Large intestine (tissue), 3 donors: ENCODE data around the gene LCOR. TPM values are rescaled to one million over a fixed set of nuclear protein-coding genes. Genes with fewer than 3 reads are reported as not detected.
"Not testable (repeated sequence)": the region's sequence is repeated elsewhere in the genome, so short reads cannot be mapped to it uniquely, and the experiment has no call there.

Experiments used
- DNase-seq, 2 donors: peaks; one replicate each; pipeline versions ENCODE4 v3.0.0 to v3.0.0-alpha.2; 2013
- H3K27ac ChIP-seq: one replicate; pipeline ENCODE4 v1.5.1; 2013; ENCODE audit warnings: low read length
- H3K27me3 ChIP-seq: 2 replicates; pipeline ENCODE4 v1.6.1; 2013; ENCODE audit warnings: low read length; ENCODE audit not compliant: control insufficient read depth, insufficient read depth
- H3K36me3 ChIP-seq: 2 replicates; pipeline ENCODE4 v1.6.1; 2013; ENCODE audit warnings: low read length; ENCODE audit not compliant: control insufficient read depth, insufficient read depth
- H3K4me1 ChIP-seq: one replicate; pipeline ENCODE4 v1.6.1; 2013; ENCODE audit warnings: low read length; ENCODE audit not compliant: control insufficient read depth, insufficient read depth
- H3K4me3 ChIP-seq: one replicate; pipeline ENCODE4 v1.5.1; 2013; ENCODE audit warnings: low read length
- H3K9me3 ChIP-seq: one replicate; pipeline ENCODE4 v1.6.1; 2013; ENCODE audit warnings: mild to moderate bottlenecking, low read depth, low read length, moderate library complexity; ENCODE audit not compliant: control insufficient read depth
- WGBS: methylation state at CpG from one replicate; pipeline ENCODE4 v1.1.5; 2013; ENCODE audit warnings: low lambda C conversion rate; ENCODE audit not compliant: insufficient coverage; 5-methylcytosine and 5-hydroxymethylcytosine counted together
- polyA plus RNA-seq: library from polyadenylated mRNA; unstranded; fragments of 120-200 nt; gene quantifications from one replicate; pipeline ENCODE4 v1.2.1, GENCODE V29; 2013

LCOR gene
- polyA plus RNA-seq, 1 donor, result 46.1 TPM

DNA sequence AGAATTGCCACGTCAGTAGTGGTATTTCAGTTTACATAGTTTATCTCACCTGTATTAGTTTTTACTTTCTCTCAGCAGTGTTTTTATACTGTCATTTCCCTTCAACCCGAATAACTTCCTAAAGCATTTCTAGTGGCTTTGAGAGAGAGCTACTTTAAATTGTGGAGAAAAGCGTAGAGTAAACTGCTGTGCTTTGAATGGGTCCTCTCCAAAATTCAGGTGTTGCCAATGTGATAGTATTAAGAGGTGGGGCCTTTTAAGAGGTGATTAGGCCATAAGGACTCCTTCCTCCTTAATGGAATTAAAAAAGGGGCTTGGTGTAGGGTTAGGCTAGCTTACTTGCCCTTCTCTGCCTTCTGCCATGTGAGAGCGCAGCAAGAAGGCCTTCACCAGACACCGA is 98.4 kb downstream of the LCOR start:
- peaks cover 12% of the 10 kb centered on the region for H3K36me3 ChIP-seq
- no peak overlapping the region for H3K27ac ChIP-seq
- H3K27me3 ChIP-seq, result no peaks in the 10 kb centered on the region
- H3K9me3 ChIP-seq, result no peaks in the 10 kb centered on the region
- WGBS, result 100% methylated on average over 1 of the region's 5 CpGs
- H3K4me3 ChIP-seq, result no peak overlapping the region
- no peaks in the 10 kb centered on the region for H3K4me1 ChIP-seq
- no peak for DNase-seq

DNA sequence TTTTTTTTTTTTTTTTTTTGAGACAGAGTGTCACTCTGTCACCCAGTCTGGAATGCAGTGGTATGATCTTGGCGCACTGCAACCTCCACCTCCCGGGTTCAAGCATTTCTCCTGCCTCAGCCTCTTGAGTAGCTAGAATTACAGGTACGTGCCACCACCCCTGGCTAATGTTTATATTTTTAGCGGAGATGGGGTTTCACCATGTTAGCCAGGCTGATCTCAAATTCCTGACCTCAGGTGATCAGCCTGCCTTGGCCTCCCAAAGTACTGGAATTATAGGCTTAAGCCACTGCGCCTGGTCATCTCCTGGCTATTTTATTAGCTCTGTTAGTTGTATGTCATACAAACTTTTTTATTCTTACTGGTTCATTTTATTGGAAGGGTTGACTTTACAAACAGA is 103.0 kb downstream of the LCOR start:
- H3K4me1 ChIP-seq, result no peaks in the 10 kb centered on the region
- no CpG with 5 or more reads among the region's 5 CpGs for WGBS
- H3K9me3 ChIP-seq, result peaks cover 2% of the 10 kb centered on the region
- H3K27ac ChIP-seq, result no peak overlapping the region
- H3K36me3 ChIP-seq, result peaks cover 14% of the 10 kb centered on the region
- no peak for DNase-seq
- H3K27me3 ChIP-seq, result no peaks in the 10 kb centered on the region
- no peak overlapping the region for H3K4me3 ChIP-seq

GRCh38 chr10:96935810-96936209 is 103.7 kb downstream of the LCOR start:
- Histone ChIP-seq H3K4me3 (no peak overlapping the region), H3K9me3 (peaks cover 2% of the 10 kb centered on the region), H3K36me3 (peaks cover 11% of the 10 kb centered on the region), H3K27me3 (no peaks in the 10 kb centered on the region), H3K4me1 (no peaks in the 10 kb centered on the region), H3K27ac (no peak overlapping the region)
- DNase-seq, result no peak
- WGBS, result 100% methylated on average over 1 of the region's 5 CpGs

- H3K4me1 ChIP-seq, H3K27ac ChIP-seq, H3K36me3 ChIP-seq, H3K4me3 ChIP-seq, H3K9me3 ChIP-seq, DNase-seq, H3K27me3 ChIP-seq: not testable (repeated sequence)
- WGBS, result no CpG with 5 or more reads among the region's 8 CpGs
These were observed 111.1 kb downstream of the LCOR start for GRCh38 chr10:96943161-96943560.

DNA sequence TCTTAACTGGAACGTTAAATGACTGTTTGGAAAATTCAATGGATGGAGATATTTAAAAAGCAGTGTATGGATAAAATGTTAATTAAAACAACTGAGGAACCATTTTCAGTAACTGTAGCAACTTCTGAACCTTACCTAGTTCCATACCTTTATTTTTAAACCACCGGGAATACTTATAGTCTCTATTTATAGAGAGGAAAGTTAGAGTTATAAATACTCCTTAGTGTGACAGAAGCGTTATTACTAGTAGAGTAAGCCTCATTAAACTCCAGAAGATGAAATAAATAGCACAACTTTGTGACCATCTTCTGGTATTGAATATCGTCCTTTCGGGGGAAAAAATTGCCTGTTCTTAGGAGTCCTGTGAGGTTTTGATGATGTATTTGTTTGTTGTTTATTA is 114.9 kb downstream of the LCOR start:
- Histone ChIP-seq H3K4me3 (no peak overlapping the region), H3K36me3 (peaks cover 9% of the 10 kb centered on the region), H3K9me3 (peaks cover 3% of the 10 kb centered on the region), H3K27me3 (no peaks in the 10 kb centered on the region), H3K27ac (no peak overlapping the region), H3K4me1 (peaks cover 3% of the 10 kb centered on the region)
- DNase-seq, result no peak
- WGBS, result 91% methylated on average over 5 of the region's 5 CpGs

DNA sequence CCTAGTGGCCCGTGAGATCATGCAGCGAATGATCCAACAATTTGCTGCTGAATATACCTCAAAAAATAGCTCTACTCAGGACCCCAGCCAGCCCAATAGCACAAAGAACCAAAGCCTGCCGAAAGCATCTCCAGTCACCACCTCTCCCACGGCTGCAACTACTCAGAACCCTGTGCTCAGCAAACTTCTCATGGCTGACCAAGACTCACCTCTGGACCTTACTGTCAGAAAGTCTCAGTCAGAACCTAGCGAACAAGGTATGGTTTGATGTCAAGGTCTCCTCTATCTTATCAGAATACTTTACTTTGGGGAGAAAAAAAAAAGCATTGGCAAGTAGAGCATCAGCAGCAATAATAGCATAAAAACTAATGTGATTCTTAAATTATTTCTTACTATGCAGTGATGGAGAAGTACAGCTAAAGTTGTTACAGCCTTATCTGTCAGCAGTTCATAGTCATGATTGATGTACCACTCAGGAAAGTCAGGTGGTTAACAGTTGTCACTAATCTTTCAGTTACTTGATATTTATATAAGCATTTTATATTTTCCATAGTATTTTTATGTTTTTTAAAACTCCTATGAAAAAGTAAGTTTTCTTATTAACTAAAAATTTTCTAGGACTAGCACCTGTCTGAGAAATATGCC is 117.1 kb downstream of the LCOR start:
- Histone ChIP-seq H3K27me3 (no peaks in the 10 kb centered on the region), H3K9me3 (no peaks in the 10 kb centered on the region), H3K4me3 (no peak overlapping the region), H3K27ac (peak overlapping the region; percentile 5), H3K4me1 (peaks cover 3% of the 10 kb centered on the region), H3K36me3 (peaks cover 15% of the 10 kb centered on the region)
- peak; percentile 27 to 46 for DNase-seq
- no CpG with 5 or more reads among the region's 5 CpGs for WGBS

GRCh38 chr10:96951954-96952353 is 119.9 kb downstream of the LCOR start:
- H3K9me3 ChIP-seq, result no peaks in the 10 kb centered on the region
- H3K36me3 ChIP-seq, result peaks cover 30% of the 10 kb centered on the region
- no peak for DNase-seq
- no peak overlapping the region for H3K27ac ChIP-seq
- no peak overlapping the region for H3K4me3 ChIP-seq
- H3K27me3 ChIP-seq, result no peaks in the 10 kb centered on the region
- peaks cover 3% of the 10 kb centered on the region for H3K4me1 ChIP-seq
- WGBS, result no CpG with 5 or more reads among the region's 2 CpGs

GRCh38 chr10:96955794-96956193 is 123.7 kb downstream of the LCOR start:
- DNase-seq, result no peak
- Histone ChIP-seq H3K4me1 (peaks cover 3% of the 10 kb centered on the region), H3K36me3 (peaks cover 27% of the 10 kb centered on the region), H3K27ac (no peak overlapping the region), H3K4me3 (no peak overlapping the region), H3K27me3 (no peaks in the 10 kb centered on the region), H3K9me3 (no peaks in the 10 kb centered on the region)
- 60% methylated on average over 1 of the region's 4 CpGs for WGBS

GRCh38 chr10:96958071-96958470 is 126.0 kb downstream of the LCOR start:
- peaks cover 27% of the 10 kb centered on the region for H3K36me3 ChIP-seq
- no peaks in the 10 kb centered on the region for H3K27me3 ChIP-seq
- no CpG with 5 or more reads among the region's 2 CpGs for WGBS
- H3K9me3 ChIP-seq, result no peaks in the 10 kb centered on the region
- no peak overlapping the region for H3K4me3 ChIP-seq
- H3K27ac ChIP-seq, result no peak overlapping the region
- H3K4me1 ChIP-seq, result peaks cover 3% of the 10 kb centered on the region
- no peak for DNase-seq

GRCh38 chr10:96959733-96960132 is 127.6 kb downstream of the LCOR start:
- Histone ChIP-seq H3K36me3 (peaks cover 22% of the 10 kb centered on the region), H3K27ac (no peak overlapping the region), H3K4me3 (no peak overlapping the region), H3K27me3 (no peaks in the 10 kb centered on the region), H3K9me3 (no peaks in the 10 kb centered on the region), H3K4me1 (peaks cover 3% of the 10 kb centered on the region)
- WGBS, result 0% methylated on average over 1 of the region's 1 CpG
- DNase-seq, result no peak

DNA sequence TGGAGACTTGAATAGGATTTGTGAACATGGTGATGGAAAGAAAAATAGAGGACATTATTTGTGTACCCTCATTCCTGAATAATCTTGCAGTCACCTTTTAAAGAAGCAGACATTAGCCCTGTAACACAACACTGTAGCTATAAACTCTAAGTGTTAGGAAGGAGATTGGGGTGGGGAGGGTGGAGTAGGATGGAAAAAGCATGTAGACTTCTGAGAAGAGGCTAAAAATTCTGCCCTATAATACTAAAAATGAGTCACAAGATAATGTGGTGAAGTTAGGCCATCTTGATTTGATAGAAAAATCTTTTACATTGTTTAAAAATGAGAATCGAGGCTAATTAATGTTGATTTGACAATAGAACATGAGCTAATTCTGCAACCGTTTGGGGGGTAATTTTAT is 128.8 kb downstream of the LCOR start:
- Histone ChIP-seq H3K27ac (no peak overlapping the region), H3K4me3 (no peak overlapping the region), H3K9me3 (no peaks in the 10 kb centered on the region), H3K4me1 (peaks cover 3% of the 10 kb centered on the region), H3K27me3 (no peaks in the 10 kb centered on the region), H3K36me3 (peaks cover 11% of the 10 kb centered on the region)
- no CpG with 5 or more reads among the region's 2 CpGs for WGBS
- no peak for DNase-seq
